IMR-90 (cell line): ENCODE results near the gene KRTAP19-2. TPM values are rescaled to one million over a fixed set of nuclear protein-coding genes. Genes with fewer than 3 reads are reported as not detected.

Experiments used
- ATAC-seq: fragments of 200-7000 bp; cut with Tn5 transposase; 2 replicates; pipeline ENCODE4 v1.9.1; 2020; ENCODE audit warnings: low read depth, mild to moderate bottlenecking, moderate library complexity
- BruUV-seq: library from RNA; stranded (reverse); fragments of 400-500 nt; replicated peaks from 2 replicates; lab custom pipeline; 2021; lab: Mats Ljungman, UMichigan
- CTCF ChIA-PET: fragments of 300-600 bp; formaldehyde crosslinking; extraction: SDS; loops from one replicate; lab custom pipeline; 2021; ENCODE audit warnings: antibody characterized with exemption; lab: Yijun Ruan, JAX
- POLR2A ChIA-PET: fragments of 300-600 bp; sonication (Branson Sonifier 250); formaldehyde crosslinking; loops from one replicate; lab custom pipeline; 2022; ENCODE audit warnings: antibody characterized with exemption; ENCODE audit not compliant: unreplicated experiment; lab: Charles Lee
- DNase-seq: peaks from one replicate; pipeline ENCODE4 v3.0.0; 2013
- H2AFZ ChIP-seq: replicated peaks from 2 replicates; pipeline ENCODE3; 2013; ENCODE audit warnings: low read length, mild to moderate bottlenecking; ENCODE audit not compliant: poor library complexity
- H2AK5ac ChIP-seq: 2 replicates; pipeline ENCODE4 v1.6.1; 2013; ENCODE audit warnings: low read depth, low read length, inconsistent platforms
- H2AK9ac ChIP-seq: replicated peaks from 2 replicates; pipeline ENCODE3; 2013; ENCODE audit warnings: mild to moderate bottlenecking, low read depth, low read length, moderate library complexity; ENCODE audit not compliant: poor library complexity
- H2BK120ac ChIP-seq: 2 replicates; pipeline ENCODE4 v1.6.1; 2013; ENCODE audit warnings: low read depth, low read length, inconsistent platforms
- H2BK15ac ChIP-seq: 3 replicates; pipeline ENCODE4 v1.6.1; 2013; ENCODE audit warnings: low read depth, low read length, inconsistent platforms
- H2BK20ac ChIP-seq: 2 replicates; pipeline ENCODE4 v1.6.1; 2013; ENCODE audit warnings: low read depth, mild to moderate bottlenecking, inconsistent platforms, low read length, moderate library complexity
- H2BK5ac ChIP-seq: 2 replicates; pipeline ENCODE4 v1.6.1; 2013; ENCODE audit warnings: mild to moderate bottlenecking, low read depth, low read length, inconsistent platforms; ENCODE audit not compliant: poor library complexity, severe bottlenecking
- H3K14ac ChIP-seq: replicated peaks from 2 replicates; pipeline ENCODE4 v1.6.1; 2013; ENCODE audit warnings: low read depth, low read length, inconsistent platforms
- H3K18ac ChIP-seq: 2 replicates; pipeline ENCODE4 v1.6.1; 2013; ENCODE audit warnings: low read depth, low read length, control low read depth
- H3K23ac ChIP-seq: 2 replicates; pipeline ENCODE4 v1.6.1; 2013; ENCODE audit warnings: low read depth, low read length, inconsistent platforms
- H3K27ac ChIP-seq: 2 replicates; pipeline ENCODE4 v1.5.1; 2013; ENCODE audit warnings: mild to moderate bottlenecking, control low read depth, low read length; ENCODE audit not compliant: insufficient read depth
- H3K27me3 ChIP-seq: 2 replicates; pipeline ENCODE4 v1.6.1; 2013; ENCODE audit warnings: low read length; ENCODE audit not compliant: control insufficient read depth, insufficient read depth
- H3K36me3 ChIP-seq: 2 replicates; pipeline ENCODE4 v1.6.1; 2013; ENCODE audit warnings: low read length, mixed read lengths; ENCODE audit not compliant: control insufficient read depth, insufficient read depth
- H3K4ac ChIP-seq: 2 replicates; pipeline ENCODE4 v1.6.1; 2013; ENCODE audit warnings: low read depth, low read length, inconsistent platforms
- H3K4me1 ChIP-seq: 2 replicates; pipeline ENCODE4 v1.6.1; 2013; ENCODE audit warnings: low read length, mixed read lengths; ENCODE audit not compliant: control insufficient read depth, insufficient read depth
- H3K4me2 ChIP-seq: 2 replicates; pipeline ENCODE4 v1.6.1; 2013; ENCODE audit warnings: low read depth, mild to moderate bottlenecking, control low read depth, low read length, moderate library complexity
- H3K4me3 ChIP-seq: 2 replicates; pipeline ENCODE4 v1.5.1; 2013; ENCODE audit warnings: low read depth, mild to moderate bottlenecking, control low read depth, low read length, moderate library complexity; ENCODE audit not compliant: insufficient read depth
- H3K56ac ChIP-seq: 2 replicates; pipeline ENCODE4 v1.6.1; 2013; ENCODE audit warnings: low read length, inconsistent platforms; ENCODE audit not compliant: insufficient read depth; ENCODE audit errors: extremely low read depth
- H3K79me1 ChIP-seq, 2 experiments: 2 replicates each; pipeline ENCODE4 v1.6.1; 2013; ENCODE audit warnings: low read length in 2 of 2, inconsistent platforms in 1 of 2, low read depth in 1 of 2
- H3K9ac ChIP-seq: 2 replicates; pipeline ENCODE4 v1.6.1; 2013; ENCODE audit warnings: low read depth, low read length, control low read depth
- H3K9me1 ChIP-seq: 2 replicates; pipeline ENCODE4 v1.6.1; 2013; ENCODE audit warnings: low read length, inconsistent platforms; ENCODE audit not compliant: insufficient read depth
- H3K9me3 ChIP-seq: 2 replicates; pipeline ENCODE4 v1.6.1; 2013; ENCODE audit warnings: low read length; ENCODE audit not compliant: control insufficient read depth, insufficient read depth
- H4K20me1 ChIP-seq: 2 replicates; pipeline ENCODE4 v1.6.1; 2013; ENCODE audit warnings: low read length, inconsistent platforms; ENCODE audit not compliant: insufficient read depth
- H4K5ac ChIP-seq: 2 replicates; pipeline ENCODE4 v1.6.1; 2013; ENCODE audit warnings: mild to moderate bottlenecking, low read depth, low read length, control low read depth
- H4K8ac ChIP-seq, 2 experiments: 2 replicates each; pipeline ENCODE4 v1.6.1; 2013; ENCODE audit warnings: low read depth in 2 of 2, low read length in 2 of 2, control low read depth in 1 of 2, inconsistent platforms in 1 of 2
- H4K91ac ChIP-seq: 2 replicates; pipeline ENCODE4 v1.6.1; 2013; ENCODE audit warnings: low read depth, low read length, inconsistent platforms; ENCODE audit not compliant: insufficient read depth
- BHLHE40 ChIP-seq: fragments of 150-350 bp; IDR thresholded peaks from 2 replicates; pipeline ENCODE4 v1.6.1; 2016; ENCODE audit warnings: mild to moderate bottlenecking, low read depth, low read length
- CEBPB ChIP-seq: IDR thresholded peaks from 2 replicates; pipeline ENCODE4 v1.6.1; 2012; ENCODE audit warnings: low read depth, low read length, improper control_type of control experiment
- CHD1 ChIP-seq: IDR thresholded peaks from 2 replicates; pipeline ENCODE4 v1.6.1; 2012; ENCODE audit warnings: low read depth, low read length, improper control_type of control experiment
- CTCF ChIP-seq: conservative IDR thresholded peaks from 2 replicates; pipeline ENCODE4 v1.5.1; 2012; ENCODE audit warnings: mild to moderate bottlenecking, low read depth, low read length, improper control_type of control experiment
- ELK1 ChIP-seq: fragments of 150-350 bp; IDR thresholded peaks from 2 replicates; pipeline ENCODE4 v1.6.1; 2016; ENCODE audit warnings: low read depth, mild to moderate bottlenecking, low read length, moderate library complexity, borderline replicate concordance
- MAFK ChIP-seq: IDR thresholded peaks from 2 replicates; pipeline ENCODE4 v1.6.1; 2012; ENCODE audit warnings: low read depth, low read length, improper control_type of control experiment
- MAZ ChIP-seq: IDR thresholded peaks from 2 replicates; pipeline ENCODE4 v1.6.1; 2012; ENCODE audit warnings: low read depth, mild to moderate bottlenecking, low read length, improper control_type of control experiment, moderate library complexity, borderline replicate concordance
- MXI1 ChIP-seq: IDR thresholded peaks from 2 replicates; pipeline ENCODE4 v1.6.1; 2012; ENCODE audit warnings: low read depth, mild to moderate bottlenecking, low read length, moderate library complexity, borderline replicate concordance
- POLR2A ChIP-seq: IDR thresholded peaks from 2 replicates; pipeline ENCODE4 v1.6.1; 2012; ENCODE audit warnings: mild to moderate bottlenecking, low read depth, low read length
- RCOR1 ChIP-seq: IDR thresholded peaks from 2 replicates; pipeline ENCODE4 v1.6.1; 2012; ENCODE audit warnings: mild to moderate bottlenecking, low read length, improper control_type of control experiment; ENCODE audit not compliant: insufficient replicate concordance
- RFX5 ChIP-seq: IDR thresholded peaks from 2 replicates; pipeline ENCODE4 v1.8.0; 2012; ENCODE audit warnings: low read depth, mild to moderate bottlenecking, low read length, moderate library complexity
- SMC3 ChIP-seq: fragments of 150-350 bp; IDR thresholded peaks from 2 replicates; pipeline ENCODE4 v1.6.1; 2016; ENCODE audit warnings: low read depth, mild to moderate bottlenecking, antibody characterized with exemption, low read length, moderate library complexity
- USF2 ChIP-seq: fragments of 150-350 bp; IDR thresholded peaks from 2 replicates; pipeline ENCODE4 v1.6.1; 2017; ENCODE audit warnings: mild to moderate bottlenecking, antibody characterized with exemption, low read length, low read depth
- WGBS, 2 experiments: methylation state at CpG; one replicate each; pipeline versions ENCODE4 v1.1.5 to v1.1.7; 2013; ENCODE audit warnings: missing lambda C conversion rate in 2 of 2; ENCODE audit not compliant: insufficient read length in 1 of 2; ENCODE audit errors: extremely low coverage in 2 of 2; 5-methylcytosine and 5-hydroxymethylcytosine counted together
- dilution Hi-C: fragments of 300-500 bp; cut with HindIII; formaldehyde crosslinking; loops from one replicate; pipeline ENCODE4 v1.14.3; 2018; ENCODE audit warnings: low sequenced_read_pairs; ENCODE audit not compliant: unreplicated experiment
- in situ Hi-C: fragments of 300-500 bp; cut with MboI; formaldehyde crosslinking; loops from 3 replicates; pipeline ENCODE4 v1.14.3; 2019; ENCODE audit warnings: low sequenced_read_pairs, inconsistent platforms, mixed read lengths
- intact Hi-C: fragments of 100-400 bp; cut with micrococcal nuclease; formaldehyde crosslinking; loops from 2 replicates; pipeline ENCODE4 v1.10.0; 2022
- polyA plus RNA-seq, 3 experiments: library from polyadenylated mRNA; depleted of rRNA; stranded (reverse); fragments of >200 nt; gene quantifications; 2 replicates each; pipeline ENCODE4 v1.2.3, GENCODE V29; 2012; ENCODE audit warnings: low replicate concordance in 1 of 3
- total RNA-seq: library from RNA; depleted of rRNA; stranded (reverse); fragments of >200 nt; gene quantifications from 2 replicates; pipeline ENCODE4 v1.2.3, GENCODE V29; 2012

KRTAP19-2 gene
- total and polyA plus RNA-seq, 2 of the 4 experiments (the other 2 are of a cell fraction) = not detected

- Histone ChIP-seq H3K14ac (no peak overlapping the region), H2AK5ac (no peak overlapping the region), H3K36me3 (no peaks in the 10 kb centered on the region), H4K20me1 (no peaks in the 10 kb centered on the region), H2BK20ac (no peak overlapping the region), H4K8ac (no peak overlapping the region), H3K9ac (no peak overlapping the region), H4K91ac (no peak overlapping the region), H3K4me2 (no peak overlapping the region), H3K4me3 (no peak overlapping the region), H3K4ac (no peak overlapping the region), H2AK9ac (no peak overlapping the region), H3K4me1 (no peaks in the 10 kb centered on the region), H3K23ac (no peak overlapping the region), H3K18ac (no peak overlapping the region), H3K27ac (no peak overlapping the region), H2AFZ (no peak overlapping the region), H2BK120ac (no peak overlapping the region), H3K9me3 (peaks cover 10% of the 10 kb centered on the region), H3K56ac (no peak overlapping the region), H4K5ac (no peak overlapping the region), H2BK5ac (no peak overlapping the region), H3K79me1 (no peaks in the 10 kb centered on the region), H3K27me3 (no peaks in the 10 kb centered on the region), H2BK15ac (no peak overlapping the region), H3K9me1 (no peaks in the 10 kb centered on the region)
- intact Hi-C loops = no loop called here
- ATAC-seq (no peak), DNase-seq (no peak)
- TF ChIP-seq ELK1 (no peak), CTCF (no peak), BHLHE40 (no peak), USF2 (no peak), CEBPB (no peak), MAFK (no peak), MAZ (no peak), RFX5 (no peak), POLR2A (no peak), SMC3 (no peak), MXI1 (no peak), CHD1 (no peak), RCOR1 (no peak)
- in situ Hi-C loops = no loop called here
- dilution Hi-C loops = no loop called here
- ChIA-PET CTCF (no interaction called here), POLR2A (no interaction called here)
- BruUV-seq = no TSS peak
- no CpG with 5 or more reads among the region's 4 CpGs for WGBS, 2 experiments
These were observed 8.0 kb downstream of the KRTAP19-2 start for GRCh38 chr21:30479259-30479658.
